ENCODE results near the gene LTN1. TPM values are rescaled to one million over a fixed set of nuclear protein-coding genes. Genes with fewer than 3 reads are reported as not detected.
A peak's percentile ranks its signal among the peaks of the same experiment; 100 is the strongest.

The LTN1 gene
- polyA plus RNA-seq, 3 donors = 6.0 to 14.0 (median 11.7) TPM

DNA sequence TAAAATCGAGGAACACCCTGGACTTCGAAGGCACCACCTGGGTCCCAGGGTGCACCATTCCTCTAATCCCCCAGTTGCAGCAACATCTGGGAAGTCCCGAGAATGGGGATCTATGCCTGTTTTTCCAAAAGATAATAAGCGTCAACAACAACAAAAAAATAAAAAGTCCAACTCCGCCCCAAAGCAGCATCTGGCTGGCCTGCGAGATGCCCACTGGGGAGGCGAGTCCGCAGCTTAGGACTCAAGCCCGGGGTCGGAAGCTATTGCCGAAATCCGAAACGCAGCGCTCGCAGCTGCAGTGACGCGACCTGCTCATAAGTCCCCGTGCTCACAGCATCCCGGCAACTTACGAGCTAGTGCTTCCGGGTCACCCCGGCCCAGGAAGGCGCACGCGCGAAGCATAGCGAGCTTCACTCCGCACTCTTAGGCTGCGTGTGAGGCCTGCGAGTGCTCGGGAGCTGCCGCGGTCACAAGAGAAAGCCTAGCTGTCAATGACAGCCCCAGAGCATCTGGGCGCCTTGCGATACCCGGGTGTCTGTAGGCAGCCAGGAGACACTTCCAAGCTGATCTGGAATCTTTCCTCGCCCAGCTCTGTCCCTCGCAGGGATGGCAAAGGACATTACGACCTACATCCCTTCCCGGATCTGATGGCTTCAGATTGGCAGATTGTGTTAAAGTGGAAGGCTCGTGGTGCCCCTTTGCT, 9.9 kb upstream of the LTN1 start:
- Histone ChIP-seq H3K27ac (ENCODE audit: low read depth in 1 of 2, low read length in 2 of 2) (peak overlapping the region; percentile 92 to 93), H3K9me3 (replicated peaks in 1 of 2; ENCODE audit: control insufficient read depth in 1 of 2, insufficient read depth in 1 of 2, low read length in 2 of 2) (no peaks in the 10 kb centered on the region), H3K27me3 (ENCODE audit: control insufficient read depth in 2 of 2, insufficient read depth in 2 of 2, low read length in 2 of 2) (no peaks in the 10 kb centered on the region), H2AFZ (ENCODE audit: insufficient read depth, low read depth, low read length, poor library complexity, severe bottlenecking) (peak overlapping the region; percentile 88), H3K36me3 (replicated peaks in 1 of 2; ENCODE audit: control insufficient read depth in 1 of 2, insufficient read depth in 2 of 2, low read length in 2 of 2) (no peaks in the 10 kb centered on the region), H3K4me1 (ENCODE audit: control insufficient read depth in 1 of 2, insufficient read depth in 2 of 2, low read length in 2 of 2) (peaks cover 8% of the 10 kb centered on the region in 2 donors), H3K9ac (ENCODE audit: insufficient read depth, low read length, poor library complexity, severe bottlenecking) (peak overlapping the region; percentile 79), H3K79me2 (ENCODE audit: insufficient read depth, low read length) (no peaks in the 10 kb centered on the region), H3K4me3 (replicated peaks in 1 of 3; ENCODE audit: low read depth in 2 of 3, low read length in 3 of 3) (peak overlapping the region; percentile 53 to 79 (median 72)), H4K20me1 (ENCODE audit: insufficient read depth, low read length) (no peaks in the 10 kb centered on the region), H3K4me2 (replicated peaks; ENCODE audit: extremely low read depth, low read length, poor library complexity, severe bottlenecking) (peak overlapping the region; percentile 73)
- Mint-ChIP-seq H3K27ac (peak overlapping the region; percentile 93 to 97 (median 97)), H3K4me3 (peak overlapping the region; percentile 82 to 92), H3K4me1 (peaks cover 2% of the 10 kb centered on the region), H3K9me3 (peaks cover 0 to 4% (median 0%) of the 10 kb centered on the region in 7 donors), H3K36me3 (peaks cover under 1 to 10% of the 10 kb centered on the region in 2 donors), H3K27me3 (ENCODE audit: low read depth in 3 of 3) (peaks cover 0 to 3% (median 3%) of the 10 kb centered on the region in 3 donors)
- under 1% methylated on average over 38 of the region's 41 CpGs for WGBS (ENCODE audit: insufficient coverage)
- DNase-seq = peak; percentile 96 to 98 (median 98)
- intact Hi-C loops (cut with micrococcal nuclease) = loop anchor here (2.0 to 5.0 kb wide), 2 partner anchors 22 to 35 kb away; partner anchors contain the start of gene USP16 (in 2 of the 2)
- TF ChIP-seq, protein P1, sequence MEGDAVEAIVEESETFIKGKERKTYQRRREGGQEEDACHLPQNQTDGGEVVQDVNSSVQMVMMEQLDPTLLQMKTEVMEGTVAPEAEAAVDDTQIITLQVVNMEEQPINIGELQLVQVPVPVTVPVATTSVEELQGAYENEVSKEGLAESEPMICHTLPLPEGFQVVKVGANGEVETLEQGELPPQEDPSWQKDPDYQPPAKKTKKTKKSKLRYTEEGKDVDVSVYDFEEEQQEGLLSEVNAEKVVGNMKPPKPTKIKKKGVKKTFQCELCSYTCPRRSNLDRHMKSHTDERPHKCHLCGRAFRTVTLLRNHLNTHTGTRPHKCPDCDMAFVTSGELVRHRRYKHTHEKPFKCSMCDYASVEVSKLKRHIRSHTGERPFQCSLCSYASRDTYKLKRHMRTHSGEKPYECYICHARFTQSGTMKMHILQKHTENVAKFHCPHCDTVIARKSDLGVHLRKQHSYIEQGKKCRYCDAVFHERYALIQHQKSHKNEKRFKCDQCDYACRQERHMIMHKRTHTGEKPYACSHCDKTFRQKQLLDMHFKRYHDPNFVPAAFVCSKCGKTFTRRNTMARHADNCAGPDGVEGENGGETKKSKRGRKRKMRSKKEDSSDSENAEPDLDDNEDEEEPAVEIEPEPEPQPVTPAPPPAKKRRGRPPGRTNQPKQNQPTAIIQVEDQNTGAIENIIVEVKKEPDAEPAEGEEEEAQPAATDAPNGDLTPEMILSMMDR (IDR thresholded peaks at IDR 0.05) = no peak

DNA sequence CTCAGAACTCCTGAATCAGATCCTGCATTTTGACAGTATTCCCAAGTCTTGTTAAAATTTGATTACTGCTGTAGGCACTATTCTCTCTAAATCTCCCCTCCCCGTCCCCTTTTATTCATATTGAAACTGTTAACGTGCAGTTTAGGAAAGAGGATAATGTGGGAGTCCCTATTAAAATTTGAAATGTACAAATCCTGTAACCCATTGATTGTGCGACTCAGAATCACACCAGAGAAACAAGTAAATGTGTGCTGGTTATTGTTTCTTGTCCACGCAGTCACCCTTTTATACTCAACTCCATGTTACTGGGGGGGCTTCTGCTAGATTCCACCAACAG, 584 bp upstream of the LTN1 start:
- H3K27ac Mint-ChIP-seq = peak overlapping the region; percentile 92 to 98 (median 97)
- Histone ChIP-seq H3K4me1 (ENCODE audit: control insufficient read depth in 1 of 2, insufficient read depth in 2 of 2, low read length in 2 of 2) (peaks cover 13 to 21% of the 10 kb centered on the region in 2 donors), H3K27me3 (ENCODE audit: control insufficient read depth in 2 of 2, insufficient read depth in 2 of 2, low read length in 2 of 2) (no peaks in the 10 kb centered on the region), H3K4me3 (replicated peaks in 1 of 3; ENCODE audit: low read depth in 2 of 3, low read length in 3 of 3) (peak overlapping the region; percentile 45 to 93 (median 87)), H4K20me1 (ENCODE audit: insufficient read depth, low read length) (peaks cover 22% of the 10 kb centered on the region), H2AFZ (ENCODE audit: insufficient read depth, low read depth, low read length, poor library complexity, severe bottlenecking) (peak overlapping the region; percentile 81), H3K36me3 (replicated peaks in 1 of 2; ENCODE audit: control insufficient read depth in 1 of 2, insufficient read depth in 2 of 2, low read length in 2 of 2) (no peaks in the 10 kb centered on the region), H3K9me3 (replicated peaks in 1 of 2; ENCODE audit: control insufficient read depth in 1 of 2, insufficient read depth in 1 of 2, low read length in 2 of 2) (no peaks in the 10 kb centered on the region), H3K9ac (ENCODE audit: insufficient read depth, low read length, poor library complexity, severe bottlenecking) (peak overlapping the region; percentile 82), H3K79me2 (ENCODE audit: insufficient read depth, low read length) (peaks cover 44% of the 10 kb centered on the region), H3K4me2 (replicated peaks; ENCODE audit: extremely low read depth, low read length, poor library complexity, severe bottlenecking) (peak overlapping the region; percentile 80), H3K27ac (ENCODE audit: low read depth in 1 of 2, low read length in 2 of 2) (peak overlapping the region; percentile 84 to 86)
- peaks cover 22% of the 10 kb centered on the region for H3K4me1 Mint-ChIP-seq
- intact Hi-C loops (cut with micrococcal nuclease) = loop anchor here (2.0 to 5.0 kb wide), 3 partner anchors 32 to 106 kb away; partner anchors contain the start of gene USP16 (in 1 of the 2)
- peak in 1 of 3 donors; percentile 4 for DNase-seq
- peaks cover 0 to 3% (median 0%) of the 10 kb centered on the region in 7 donors for H3K9me3 Mint-ChIP-seq
- peaks cover 9 to 12% of the 10 kb centered on the region in 2 donors for H3K36me3 Mint-ChIP-seq
- TF ChIP-seq, protein P1 (IDR thresholded peaks at IDR 0.05) = no peak
- no peaks in the 10 kb centered on the region for H3K27me3 Mint-ChIP-seq (ENCODE audit: low read depth in 3 of 3)
- no CpG with 5 or more reads among the region's 4 CpGs for WGBS (ENCODE audit: insufficient coverage)
- peak overlapping the region; percentile 82 to 94 for H3K4me3 Mint-ChIP-seq
